Measurements from ENCODE around the gene KMT5C.
A peak's percentile ranks its signal among the peaks of the same experiment; 100 is the strongest.

KMT5C gene

DNA sequence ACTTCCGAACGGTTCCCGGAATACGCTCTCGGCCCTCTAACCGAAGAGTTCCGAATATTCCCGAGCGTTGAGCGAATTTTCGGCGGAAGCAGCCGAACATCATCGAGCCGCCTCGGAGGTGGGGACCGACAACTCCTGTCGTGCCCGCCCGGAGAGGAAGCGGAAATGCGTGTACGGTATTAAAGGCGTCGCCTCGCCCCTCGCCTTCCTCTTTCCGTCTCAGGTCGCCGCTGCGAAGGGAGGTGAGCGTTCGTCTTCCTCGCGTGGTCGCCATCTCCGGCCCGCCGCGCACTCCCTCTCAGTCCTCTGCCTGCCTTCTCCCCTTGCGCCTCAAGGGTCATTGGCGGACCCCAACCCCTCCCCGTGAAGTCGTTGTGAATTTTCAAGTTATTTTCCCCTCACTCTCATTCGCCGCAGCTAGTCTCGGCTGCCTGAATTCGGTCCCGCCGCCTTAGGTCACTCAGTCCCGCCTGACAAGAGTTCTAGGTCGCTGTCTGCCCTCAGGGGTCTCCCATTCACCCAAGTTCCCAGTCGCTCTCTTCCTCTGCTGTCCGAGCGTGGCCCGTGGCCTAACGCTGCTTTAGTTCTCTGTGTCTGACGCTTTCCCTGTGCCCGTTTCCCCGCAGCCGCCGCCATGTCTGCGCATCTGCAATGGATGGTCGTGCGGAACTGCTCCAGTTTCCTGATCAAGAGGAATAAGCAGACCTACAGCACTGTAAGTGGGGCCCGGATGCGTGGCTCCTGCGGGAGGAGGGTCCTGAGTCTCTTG, 46.2 kb downstream of the KMT5C start, which contains the start of gene RPL28:
RPL28 (plus strand) TSS at position 209 of the 769 bp plus-strand sequence; CDS start at position 635, 426 bp downstream.
- DNase-seq (ENCODE audit: low read depth, low spot score), result peak; percentile 97

DNA sequence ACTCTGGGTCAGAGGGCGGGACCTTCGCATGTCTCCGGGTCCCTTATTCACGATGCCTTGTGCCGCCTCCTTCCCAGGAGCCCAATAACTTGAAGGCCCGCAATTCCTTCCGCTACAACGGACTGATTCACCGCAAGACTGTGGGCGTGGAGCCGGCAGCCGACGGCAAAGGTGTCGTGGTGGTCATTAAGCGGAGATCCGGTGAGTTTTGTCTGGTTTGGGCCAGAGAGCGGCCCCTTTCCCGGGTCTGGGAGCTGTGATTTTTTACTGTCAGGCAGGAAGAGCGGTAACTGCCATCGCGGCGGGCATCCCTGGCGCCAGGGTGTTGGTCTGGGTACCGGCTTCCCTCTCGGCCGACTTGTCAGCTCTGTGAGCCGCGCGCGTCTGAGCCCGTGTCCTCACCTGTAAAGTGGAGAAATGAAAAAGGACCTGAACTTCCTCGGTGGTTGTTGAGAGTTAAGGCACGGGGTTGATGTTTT, 46.9 kb downstream of the KMT5C start:
- DNase-seq (ENCODE audit: low read depth, low spot score), result no peak

DNA sequence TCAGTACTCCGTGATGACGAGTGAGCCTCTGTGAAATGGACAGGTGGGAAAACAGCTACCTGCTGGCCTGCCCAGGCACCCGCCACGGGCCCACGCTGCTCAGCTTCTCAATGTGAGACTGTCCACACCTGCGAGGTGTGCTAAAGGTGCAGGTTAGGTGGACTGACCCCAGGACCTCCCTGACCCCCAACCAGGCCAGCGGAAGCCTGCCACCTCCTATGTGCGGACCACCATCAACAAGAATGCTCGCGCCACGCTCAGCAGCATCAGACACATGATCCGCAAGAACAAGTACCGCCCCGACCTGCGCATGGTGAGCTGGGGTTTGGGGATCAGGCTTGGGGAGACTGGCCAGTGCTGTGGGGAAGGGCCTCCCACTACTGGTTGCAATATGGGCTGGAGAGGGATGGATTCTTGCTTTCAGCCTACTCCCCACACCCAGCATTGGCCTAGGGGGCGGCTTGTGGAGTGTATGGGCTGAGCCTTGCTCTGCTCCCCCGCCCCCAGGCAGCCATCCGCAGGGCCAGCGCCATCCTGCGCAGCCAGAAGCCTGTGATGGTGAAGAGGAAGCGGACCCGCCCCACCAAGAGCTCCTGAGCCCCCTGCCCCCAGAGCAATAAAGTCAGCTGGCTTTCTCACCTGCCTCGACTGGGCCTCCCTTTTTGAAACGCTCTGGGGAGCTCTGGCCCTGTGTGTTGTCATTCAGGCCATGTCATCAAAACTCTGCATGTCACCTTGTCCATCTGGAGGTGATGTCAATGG, 48.2 kb downstream of the KMT5C start:
- no peak for DNase-seq (ENCODE audit: low read depth, low spot score)

DNA sequence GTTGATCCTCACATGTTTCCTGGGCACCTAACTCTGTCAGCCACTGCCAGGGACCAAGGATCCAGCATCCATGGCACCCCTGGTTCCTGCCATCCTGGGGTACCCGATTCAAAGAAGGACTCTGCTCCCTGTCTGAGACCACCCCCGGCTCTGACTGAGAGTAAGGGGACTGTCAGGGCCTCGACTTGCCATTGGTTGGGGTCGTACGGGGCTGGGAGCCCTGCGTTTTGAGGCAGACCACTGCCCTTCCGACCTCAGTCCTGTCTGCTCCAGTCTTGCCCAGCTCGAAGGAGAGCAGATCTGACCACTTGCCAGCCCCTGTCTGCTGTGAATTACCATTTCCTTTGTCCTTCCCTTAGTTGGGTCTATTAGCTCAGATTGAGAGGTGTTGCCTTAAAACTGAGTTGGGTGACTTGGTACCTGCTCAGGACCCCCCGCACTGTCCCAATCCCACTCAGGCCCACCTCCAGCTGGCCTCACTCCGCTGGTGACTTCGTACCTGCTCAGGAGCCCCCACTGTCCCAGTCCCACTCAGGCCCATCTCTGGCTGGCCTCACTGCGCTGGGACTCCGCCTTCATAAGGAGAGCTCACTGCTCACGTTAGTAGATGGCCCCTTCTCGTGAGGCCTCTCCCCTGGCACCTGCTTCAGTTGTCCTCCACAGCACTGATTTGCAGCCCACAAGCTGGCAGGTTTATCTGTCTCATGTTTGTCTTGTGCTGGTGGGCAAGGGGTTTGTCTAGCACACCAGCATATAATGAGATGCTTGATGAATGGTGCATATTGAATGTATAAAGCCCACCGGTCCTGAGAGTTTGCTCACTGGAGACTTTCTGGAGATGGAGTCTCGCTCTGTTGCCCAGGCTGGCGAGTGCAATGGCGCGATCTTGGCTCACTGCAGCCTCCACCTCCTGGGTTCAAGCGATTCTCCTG, 50.0 kb downstream of the KMT5C start:
- DNase-seq (ENCODE audit: low read depth, low spot score), result no peak

DNA sequence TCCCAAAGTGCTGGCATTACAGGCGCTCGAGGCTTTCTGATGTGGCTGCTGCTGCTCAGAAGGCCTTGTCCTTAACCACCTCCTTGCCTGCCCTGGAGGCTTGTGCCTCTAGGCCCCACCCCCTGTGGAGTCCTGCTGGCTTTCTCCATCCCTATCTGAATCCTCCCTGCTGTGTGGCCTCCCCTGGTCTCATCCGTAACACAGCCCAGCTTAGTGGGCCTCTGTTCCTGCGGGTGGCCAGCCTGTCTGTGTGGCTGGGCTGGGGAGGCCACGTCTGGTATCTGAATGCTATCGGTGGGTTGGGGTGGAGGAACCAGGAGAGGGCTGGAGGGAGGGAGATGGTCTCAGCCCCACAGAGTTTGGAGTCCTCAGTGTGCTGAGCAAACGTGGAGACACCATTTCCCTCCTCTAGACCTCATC, 50.8 kb downstream of the KMT5C start:
- DNase-seq (ENCODE audit: low read depth, low spot score), result no peak

DNA sequence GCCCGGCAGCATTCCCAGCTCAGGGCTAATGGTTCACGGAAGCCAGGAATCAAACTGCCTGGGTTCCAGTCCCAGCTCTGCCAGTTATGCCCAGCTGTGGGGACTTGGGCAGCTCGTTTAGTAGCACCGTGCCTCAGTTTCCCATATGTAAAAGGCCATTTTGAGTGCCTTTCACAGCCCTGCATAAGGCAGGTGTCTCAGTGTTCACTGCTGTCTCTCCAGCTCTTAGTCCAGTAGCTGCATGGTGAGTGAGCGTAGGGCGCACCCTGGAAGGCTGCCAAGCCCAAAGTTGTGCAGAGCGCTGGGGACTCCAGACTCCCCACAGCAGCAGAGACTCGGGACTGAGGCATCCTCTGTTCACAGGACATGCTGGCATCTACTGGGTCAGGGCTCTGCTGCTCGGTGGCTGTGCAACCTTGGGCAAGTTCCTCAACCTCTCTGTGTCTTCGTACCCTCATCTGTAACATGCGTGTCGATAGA, 51.6 kb downstream of the KMT5C start:
- no peak for DNase-seq (ENCODE audit: low read depth, low spot score)

DNA sequence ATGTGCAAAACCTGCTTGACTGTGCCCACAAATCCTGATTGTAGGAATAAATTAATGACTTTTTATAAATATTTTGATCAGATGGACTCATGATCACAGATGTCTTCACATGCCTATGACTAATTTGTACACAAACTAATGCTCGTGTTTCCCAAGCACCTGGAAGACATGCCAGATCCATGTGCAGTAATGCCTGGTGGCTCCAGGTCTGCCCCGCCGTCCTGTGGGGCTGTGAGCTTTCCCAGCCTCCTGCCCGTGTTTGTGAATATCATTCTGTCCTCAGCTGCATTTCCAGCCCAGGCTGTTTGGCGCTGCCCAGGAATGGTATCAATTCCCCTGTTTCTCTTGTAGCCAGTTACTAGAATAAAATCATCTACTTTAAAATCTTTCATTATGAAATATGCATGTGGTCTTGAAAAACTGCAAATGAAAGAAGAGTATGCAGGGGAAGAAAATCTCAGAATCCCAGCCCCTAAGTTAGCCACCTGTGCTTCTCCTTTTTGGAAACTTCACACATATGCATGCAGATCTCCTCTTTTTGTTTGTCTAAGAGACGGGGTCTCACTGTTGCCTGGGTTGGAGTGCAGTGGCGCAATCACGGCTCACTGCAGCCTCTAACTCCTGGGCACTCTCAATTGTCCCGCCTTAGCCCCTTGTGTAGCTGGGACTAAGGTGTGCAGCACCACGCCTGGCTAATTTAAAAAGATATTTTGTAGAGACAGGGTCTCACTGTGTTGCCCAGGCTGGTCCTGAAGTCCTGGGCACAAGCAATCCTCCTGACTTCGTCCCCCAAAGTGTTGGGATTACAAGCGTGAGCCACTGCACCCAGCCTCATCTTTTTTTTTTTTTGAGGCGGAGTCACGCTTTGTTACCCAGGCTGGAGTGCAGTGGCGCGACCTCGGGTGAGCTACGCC, 52.3 kb downstream of the KMT5C start:
- no peak for DNase-seq (ENCODE audit: low read depth, low spot score)

DNA sequence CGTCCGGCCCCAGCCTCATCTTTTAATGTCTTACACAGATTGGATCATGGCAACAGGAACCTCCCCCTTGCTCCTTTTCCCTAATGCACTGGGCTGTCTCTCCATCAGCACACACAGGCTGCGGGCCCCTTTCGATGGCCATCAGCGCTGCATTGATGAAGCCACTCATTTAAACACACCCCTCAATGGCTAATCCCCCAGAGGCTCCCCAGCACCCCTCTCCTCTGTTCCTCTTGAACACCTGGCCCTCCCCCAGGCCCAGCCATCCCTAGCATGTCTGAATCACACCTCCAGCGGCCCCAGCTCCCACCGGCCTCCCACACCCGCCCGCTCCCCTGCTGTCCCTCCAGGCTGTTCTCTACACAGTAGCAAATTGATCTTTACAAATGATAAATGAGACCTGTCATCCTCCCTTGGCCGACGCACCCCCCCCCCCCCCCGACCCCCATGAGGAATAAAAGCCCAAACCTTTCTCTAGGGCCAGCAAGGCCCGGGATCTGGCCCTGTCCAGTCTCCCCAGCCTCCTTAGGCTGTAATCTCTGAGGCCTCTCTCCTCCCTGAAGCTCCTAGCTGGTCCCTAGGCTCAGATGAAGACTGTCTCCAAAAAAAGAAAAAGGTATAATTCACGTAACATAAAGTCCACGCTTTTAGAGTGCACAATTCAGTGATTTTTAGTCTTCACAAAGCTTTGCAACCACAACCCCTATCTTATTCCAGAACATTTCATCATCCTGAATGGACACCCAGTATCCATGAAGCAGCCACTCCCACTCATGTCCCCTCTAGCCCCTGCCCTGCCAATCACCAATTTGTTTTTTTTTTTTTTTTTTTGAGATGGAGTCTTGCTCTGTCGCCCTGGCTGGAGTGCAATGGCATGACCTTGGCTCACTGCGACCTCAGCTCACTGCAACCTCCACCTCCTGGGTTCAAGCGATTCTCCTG, 53.4 kb downstream of the KMT5C start:
- DNase-seq (ENCODE audit: low read depth, low spot score), result no peak
